Smooth muscle cell (in vitro differentiated cells): ENCODE measurements around the gene JPH4. TPM values are rescaled to one million over a fixed set of nuclear protein-coding genes. Genes with fewer than 3 reads are reported as not detected.

Experiments used
- DNase-seq: peaks from one replicate; lab custom pipeline; 2025; ENCODE audit not compliant: unreplicated experiment; lab: John Stamatoyannopoulos, UW
- H2AFZ ChIP-seq: fragments of 200-600 bp; sonication (generic); 2 replicates; pipeline ENCODE4 v1.6.0; 2016; ENCODE audit warnings: antibody characterized with exemption, low read depth, mild to moderate bottlenecking
- H3F3A ChIP-seq: fragments of 200-600 bp; sonication (generic); 2 replicates; pipeline ENCODE4 v1.6.0; 2017; ENCODE audit warnings: antibody characterized with exemption, low read depth
- H3K27ac ChIP-seq: fragments of 200-600 bp; sonication (generic); 2 replicates; pipeline ENCODE4 v1.5.1; 2016; ENCODE audit warnings: low read depth, mild to moderate bottlenecking
- H3K27me3 ChIP-seq: fragments of 200-600 bp; sonication (generic); 2 replicates; pipeline ENCODE4 v1.6.1; 2016; ENCODE audit warnings: low read depth, mild to moderate bottlenecking
- H3K36me3 ChIP-seq: fragments of 200-600 bp; sonication (generic); 2 replicates; pipeline ENCODE4 v1.5.1; 2016; ENCODE audit warnings: low read depth
- H3K4me1 ChIP-seq: fragments of 200-600 bp; sonication (generic); 2 replicates; pipeline ENCODE4 v1.5.1; 2016; ENCODE audit warnings: low read depth
- H3K4me2 ChIP-seq: fragments of 200-600 bp; sonication (generic); 2 replicates; pipeline ENCODE4 v1.6.0; 2016; ENCODE audit warnings: mild to moderate bottlenecking
- H3K4me3 ChIP-seq: fragments of 200-600 bp; sonication (generic); 2 replicates; pipeline ENCODE4 v1.5.1; 2016; ENCODE audit warnings: mild to moderate bottlenecking
- H3K79me2 ChIP-seq: fragments of 200-600 bp; sonication (generic); 2 replicates; pipeline ENCODE4 v1.6.0; 2016; ENCODE audit warnings: low read depth, mild to moderate bottlenecking
- H3K9ac ChIP-seq: fragments of 200-600 bp; sonication (generic); 2 replicates; pipeline ENCODE4 v1.6.0; 2016; ENCODE audit warnings: low read depth
- H3K9me3 ChIP-seq: fragments of 200-600 bp; sonication (generic); replicated peaks from 2 replicates; pipeline ENCODE4 v1.5.1; 2016; ENCODE audit warnings: low read depth
- H4K20me1 ChIP-seq: fragments of 200-600 bp; sonication (generic); 2 replicates; pipeline ENCODE4 v1.6.0; 2016; ENCODE audit warnings: low read depth
- CTCF ChIP-seq: fragments of 200-600 bp; sonication (generic); IDR thresholded peaks from 2 replicates; pipeline ENCODE4 v1.5.1; 2017; ENCODE audit warnings: borderline replicate concordance, mild to moderate bottlenecking, antibody characterized with exemption; ENCODE audit not compliant: insufficient read depth, poor library complexity, severe bottlenecking
- WGBS: methylation state at CpG from one replicate; pipeline ENCODE4 v1.1.7; 2016; ENCODE audit warnings: low lambda C conversion rate; 5-methylcytosine and 5-hydroxymethylcytosine counted together
- polyA plus RNA-seq: library from polyadenylated mRNA; unstranded; fragments of >200 nt; fragmentation: Nextera tagmentation; extraction: Ambion mirVana; gene quantifications from 2 replicates; pipeline ENCODE4 v1.2.1, GENCODE V29; 2016
- total RNA-seq: library from RNA; depleted of rRNA; stranded (reverse); fragments of >200 nt; gene quantifications from 2 replicates; pipeline ENCODE4 v1.2.3, GENCODE V29; 2014

Gene JPH4
- total and polyA plus RNA-seq, 2 experiments from 2014 or later, result 2.4 TPM; not detected in 1

- Histone ChIP-seq H3K9me3 (no peaks in the 10 kb centered on the region), H3K79me2 (no peaks in the 10 kb centered on the region), H3K9ac (no peak overlapping the region), H3K27ac (no peak overlapping the region), H3F3A (no peaks in the 10 kb centered on the region), H3K4me2 (no peak overlapping the region), H3K36me3 (no peaks in the 10 kb centered on the region), H3K4me1 (no peaks in the 10 kb centered on the region), H3K4me3 (no peak overlapping the region), H2AFZ (no peak overlapping the region), H3K27me3 (peaks cover 2% of the 10 kb centered on the region), H4K20me1 (no peaks in the 10 kb centered on the region)
- 79% methylated on average over 6 of the region's 6 CpGs for WGBS
- DNase-seq, result no peak
- no peak for TF ChIP-seq CTCF
Measured at GRCh38 chr14:23613242-23614070, 34.9 kb upstream of the JPH4 start.

- DNase-seq, result no peak
- Histone ChIP-seq H3K36me3 (no peaks in the 10 kb centered on the region), H2AFZ (no peak overlapping the region), H3K4me1 (no peaks in the 10 kb centered on the region), H3K9ac (no peak overlapping the region), H3K9me3 (no peaks in the 10 kb centered on the region), H3K27ac (no peak overlapping the region), H3F3A (no peaks in the 10 kb centered on the region), H3K27me3 (peaks cover 2% of the 10 kb centered on the region), H4K20me1 (no peaks in the 10 kb centered on the region), H3K4me3 (no peak overlapping the region), H3K4me2 (no peak overlapping the region), H3K79me2 (no peaks in the 10 kb centered on the region)
- TF ChIP-seq CTCF, result no peak
- WGBS, result 100% methylated on average over 1 of the region's 1 CpG
Measured at GRCh38 chr14:23612802-23613201, 34.2 kb upstream of the JPH4 start.

GRCh38 chr14:23612354-23612732 is 33.8 kb upstream of the JPH4 start:
- Histone ChIP-seq H3K9me3 (no peaks in the 10 kb centered on the region), H4K20me1 (no peaks in the 10 kb centered on the region)
- 75% methylated on average over 4 of the region's 4 CpGs for WGBS

More at GRCh38 chr14:23612354-23612732, 33.8 kb upstream of the JPH4 start:
- Histone ChIP-seq H3K4me2 (no peak overlapping the region), H3K4me1 (no peaks in the 10 kb centered on the region), H3K27ac (no peak overlapping the region), H2AFZ (no peak overlapping the region), H3K27me3 (peaks cover 2% of the 10 kb centered on the region), H3K9ac (no peak overlapping the region), H3F3A (no peaks in the 10 kb centered on the region), H3K4me3 (no peak overlapping the region), H3K79me2 (no peaks in the 10 kb centered on the region), H3K36me3 (no peaks in the 10 kb centered on the region)
- TF ChIP-seq CTCF, result no peak
- DNase-seq, result no peak
